WTC11 (cell line): ENCODE measurements around the gene ARHGAP32. TPM values are rescaled to one million over a fixed set of nuclear protein-coding genes. Genes with fewer than 3 reads are reported as not detected.

Source experiments
- ATAC-seq: fragments of 200-7000 bp; cut with Tn5 transposase; 2 replicates; pipeline ENCODE4 v1.10.0; 2021; ENCODE audit warnings: mild to moderate bottlenecking, moderate library complexity
- CTCF ChIA-PET: fragments of 300-600 bp; sonication (Branson Sonifier 250); formaldehyde crosslinking; loops from one replicate; lab custom pipeline; 2021; ENCODE audit warnings: antibody characterized with exemption; lab: Charles Lee
- POLR2A ChIA-PET: fragments of 350-600 bp; sonication (Branson Sonifier 250); formaldehyde crosslinking; loops from one replicate; lab custom pipeline; 2021; ENCODE audit warnings: antibody characterized with exemption; lab: Charles Lee
- DNase-seq: peaks from one replicate; pipeline ENCODE4 v3.0.0; 2021; ENCODE audit warnings: low spot score
- H3K27ac Mint-ChIP-seq: 2 replicates; pipeline ENCODE4 v1.8.0; 2021; ENCODE audit warnings: mixed read lengths
- H3K27me3 Mint-ChIP-seq: 2 replicates; pipeline ENCODE4 v1.8.0; 2021; ENCODE audit warnings: low read depth, mild to moderate bottlenecking, moderate library complexity, mixed read lengths
- H3K36me3 Mint-ChIP-seq: 2 replicates; pipeline ENCODE4 v1.8.0; 2021; ENCODE audit warnings: mixed read lengths
- H3K4me1 Mint-ChIP-seq: 2 replicates; pipeline ENCODE4 v1.8.0; 2022; ENCODE audit warnings: mixed read lengths
- H3K4me3 Mint-ChIP-seq: 2 replicates; pipeline ENCODE4 v1.8.0; 2021; ENCODE audit warnings: mild to moderate bottlenecking, moderate library complexity, mixed read lengths
- H3K9me3 Mint-ChIP-seq: 2 replicates; pipeline ENCODE4 v1.8.0; 2021; ENCODE audit warnings: mixed read lengths
- CREB1 ChIP-seq: sonication (generic); formaldehyde crosslinking; IDR thresholded peaks from 2 replicates; pipeline ENCODE4 v1.8.0; 2023; ENCODE audit warnings: mild to moderate bottlenecking, missing genetic modification reagents
- FOXP1 ChIP-seq: sonication (generic); formaldehyde crosslinking; IDR thresholded peaks from 2 replicates; pipeline ENCODE4 v1.8.0; 2022; ENCODE audit warnings: missing genetic modification reagents, mild to moderate bottlenecking, moderate library complexity, borderline replicate concordance
- JUN ChIP-seq: sonication (generic); formaldehyde crosslinking; IDR thresholded peaks from 2 replicates; pipeline ENCODE4 v1.8.0; 2023; ENCODE audit warnings: mild to moderate bottlenecking, missing genetic modification reagents
- NR3C1 ChIP-seq: sonication (generic); formaldehyde crosslinking; conservative IDR thresholded peaks from 2 replicates; pipeline ENCODE4 v1.8.1; 2023; ENCODE audit warnings: low read depth, mild to moderate bottlenecking, missing genetic modification reagents
- RORB ChIP-seq: fragments of 250-450 bp; sonication (Bioruptor Pico); IDR thresholded peaks from 2 replicates; pipeline ENCODE4 v1.9.0; 2021; ENCODE audit warnings: mild to moderate bottlenecking
- SOX15 ChIP-seq: fragments of 250-450 bp; sonication (Bioruptor Pico); IDR thresholded peaks from 2 replicates; pipeline ENCODE4 v1.9.0; 2021; ENCODE audit warnings: mild to moderate bottlenecking
- ZNF138 ChIP-seq: sonication (generic); formaldehyde crosslinking; conservative IDR thresholded peaks from 2 replicates; pipeline ENCODE4 v1.8.1; 2022; ENCODE audit warnings: mild to moderate bottlenecking, moderate library complexity, missing genetic modification reagents
- total RNA-seq: library from RNA; stranded (reverse); gene quantifications from 3 replicates; pipeline ENCODE4 v1.2.3, GENCODE V29; 2021
- TF ChIP-seq, protein P1 (sequence below): sonication (generic); formaldehyde crosslinking; IDR thresholded peaks from 2 replicates; pipeline ENCODE4 v1.8.1; 2023; ENCODE audit warnings: mild to moderate bottlenecking, missing genetic modification reagents, moderate library complexity
- TF ChIP-seq, protein P2 (sequence below): sonication (generic); formaldehyde crosslinking; IDR thresholded peaks from 2 replicates; pipeline ENCODE4 v1.8.0; 2022; ENCODE audit warnings: mild to moderate bottlenecking, missing genetic modification reagents
- TF ChIP-seq, protein P3 (sequence below): fragments of 250-450 bp; sonication (Bioruptor Pico); IDR thresholded peaks from 2 replicates; pipeline ENCODE4 v2.1.2; 2022; ENCODE audit warnings: mild to moderate bottlenecking, moderate library complexity
- TF ChIP-seq, protein P4 (sequence below): sonication (generic); formaldehyde crosslinking; IDR thresholded peaks from 2 replicates; pipeline ENCODE4 v1.8.1; 2023; ENCODE audit warnings: mild to moderate bottlenecking, missing genetic modification reagents, borderline replicate concordance
- TF ChIP-seq, protein P5 (sequence below): sonication (generic); formaldehyde crosslinking; conservative IDR thresholded peaks from 2 replicates; pipeline ENCODE4 v1.8.1; 2022; ENCODE audit warnings: mild to moderate bottlenecking, missing genetic modification reagents
- TF ChIP-seq, protein P6 (sequence below): fragments of 200-600 bp; IDR thresholded peaks from 2 replicates; pipeline ENCODE4 v1.8.0; 2022; ENCODE audit warnings: antibody characterized with exemption

ARHGAP32 gene
- total RNA-seq, 1 experiment from 2014 or later, result 25.6 TPM

DNA sequence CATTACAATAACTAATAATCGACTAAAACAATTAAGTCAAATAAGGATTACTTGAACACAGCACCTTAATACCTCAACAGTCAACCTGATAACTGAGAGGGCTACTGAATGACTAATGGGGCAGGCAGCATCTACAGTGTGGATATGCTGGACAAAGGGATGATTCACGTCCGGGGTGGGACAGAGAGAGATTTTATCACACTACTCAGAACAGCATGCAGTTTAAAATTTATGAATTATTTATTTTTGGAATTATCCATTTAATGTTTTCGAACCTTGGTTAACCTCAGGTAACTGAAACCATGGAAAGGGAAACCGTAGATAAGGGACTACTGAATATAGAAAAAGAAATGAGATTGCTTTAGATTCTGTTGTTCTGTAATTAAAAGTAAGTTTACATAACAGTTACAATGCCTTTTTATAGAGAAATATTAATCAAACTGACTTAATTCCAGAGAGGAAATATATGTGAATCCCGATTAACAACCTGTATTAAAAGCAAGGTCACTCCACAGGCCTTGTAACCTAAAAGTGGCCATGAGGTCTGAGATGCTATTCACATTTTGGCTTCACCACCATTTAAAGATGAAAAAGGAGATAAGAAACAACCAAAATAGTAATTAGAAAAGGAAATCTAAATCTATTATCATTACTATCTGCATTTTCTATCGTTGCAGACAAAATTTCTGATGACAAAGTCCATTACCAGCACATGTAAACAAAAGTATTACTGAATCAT is 130.5 kb downstream of the ARHGAP32 start:
- H3K27ac Mint-ChIP-seq, result no peak overlapping the region
- TF ChIP-seq, protein P1, sequence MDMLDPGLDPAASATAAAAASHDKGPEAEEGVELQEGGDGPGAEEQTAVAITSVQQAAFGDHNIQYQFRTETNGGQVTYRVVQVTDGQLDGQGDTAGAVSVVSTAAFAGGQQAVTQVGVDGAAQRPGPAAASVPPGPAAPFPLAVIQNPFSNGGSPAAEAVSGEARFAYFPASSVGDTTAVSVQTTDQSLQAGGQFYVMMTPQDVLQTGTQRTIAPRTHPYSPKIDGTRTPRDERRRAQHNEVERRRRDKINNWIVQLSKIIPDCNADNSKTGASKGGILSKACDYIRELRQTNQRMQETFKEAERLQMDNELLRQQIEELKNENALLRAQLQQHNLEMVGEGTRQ (CRISPR knock-in tag), result no peak
- TF ChIP-seq, protein P2, sequence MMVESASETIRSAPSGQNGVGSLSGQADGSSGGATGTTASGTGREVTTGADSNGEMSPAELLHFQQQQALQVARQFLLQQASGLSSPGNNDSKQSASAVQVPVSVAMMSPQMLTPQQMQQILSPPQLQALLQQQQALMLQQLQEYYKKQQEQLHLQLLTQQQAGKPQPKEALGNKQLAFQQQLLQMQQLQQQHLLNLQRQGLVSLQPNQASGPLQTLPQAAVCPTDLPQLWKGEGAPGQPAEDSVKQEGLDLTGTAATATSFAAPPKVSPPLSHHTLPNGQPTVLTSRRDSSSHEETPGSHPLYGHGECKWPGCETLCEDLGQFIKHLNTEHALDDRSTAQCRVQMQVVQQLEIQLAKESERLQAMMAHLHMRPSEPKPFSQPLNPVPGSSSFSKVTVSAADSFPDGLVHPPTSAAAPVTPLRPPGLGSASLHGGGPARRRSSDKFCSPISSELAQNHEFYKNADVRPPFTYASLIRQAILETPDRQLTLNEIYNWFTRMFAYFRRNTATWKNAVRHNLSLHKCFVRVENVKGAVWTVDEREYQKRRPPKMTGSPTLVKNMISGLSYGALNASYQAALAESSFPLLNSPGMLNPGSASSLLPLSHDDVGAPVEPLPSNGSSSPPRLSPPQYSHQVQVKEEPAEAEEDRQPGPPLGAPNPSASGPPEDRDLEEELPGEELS (CRISPR knock-in tag), result no peak
- no peak for TF ChIP-seq SOX15 (CRISPR knock-in tag)
- no peak for TF ChIP-seq JUN (CRISPR knock-in tag)
- TF ChIP-seq RORB (CRISPR knock-in tag), result no peak
- TF ChIP-seq, protein P3, sequence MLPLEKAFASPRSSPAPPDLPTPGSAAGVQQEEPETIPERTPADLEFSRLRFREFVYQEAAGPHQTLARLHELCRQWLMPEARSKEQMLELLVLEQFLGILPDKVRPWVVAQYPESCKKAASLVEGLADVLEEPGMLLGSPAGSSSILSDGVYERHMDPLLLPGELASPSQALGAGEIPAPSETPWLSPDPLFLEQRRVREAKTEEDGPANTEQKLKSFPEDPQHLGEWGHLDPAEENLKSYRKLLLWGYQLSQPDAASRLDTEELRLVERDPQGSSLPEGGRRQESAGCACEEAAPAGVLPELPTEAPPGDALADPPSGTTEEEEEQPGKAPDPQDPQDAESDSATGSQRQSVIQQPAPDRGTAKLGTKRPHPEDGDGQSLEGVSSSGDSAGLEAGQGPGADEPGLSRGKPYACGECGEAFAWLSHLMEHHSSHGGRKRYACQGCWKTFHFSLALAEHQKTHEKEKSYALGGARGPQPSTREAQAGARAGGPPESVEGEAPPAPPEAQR (CRISPR knock-in tag), result no peak
- no peaks in the 10 kb centered on the region for H3K4me1 Mint-ChIP-seq
- CTCF ChIA-PET, result no interaction called here
- ATAC-seq (no peak), DNase-seq (no peak)
- no peaks in the 10 kb centered on the region for H3K36me3 Mint-ChIP-seq
- no peaks in the 10 kb centered on the region for H3K27me3 Mint-ChIP-seq
- H3K9me3 Mint-ChIP-seq, result no peaks in the 10 kb centered on the region
- POLR2A ChIA-PET, result no interaction called here
- no peak overlapping the region for H3K4me3 Mint-ChIP-seq

DNA sequence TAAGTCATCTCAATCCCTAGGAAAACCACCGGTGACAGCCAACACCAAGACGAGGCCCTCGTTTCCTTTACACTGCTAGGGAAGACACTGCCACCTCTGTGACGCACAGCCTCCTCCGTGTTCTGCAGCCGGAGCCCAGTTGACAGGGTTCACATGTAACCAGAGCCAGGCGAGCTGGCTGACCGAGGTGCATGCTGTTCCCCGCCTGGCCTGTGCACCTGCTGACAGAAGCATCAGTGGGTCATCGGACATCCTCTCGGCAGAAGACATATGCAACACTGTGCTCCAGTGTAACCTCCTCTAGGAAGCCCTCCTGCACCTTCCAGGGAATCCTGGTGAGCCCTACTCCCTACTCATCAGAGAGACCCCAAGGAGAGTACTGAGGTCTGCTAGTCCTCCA is 135.2 kb downstream of the ARHGAP32 start:
- H3K36me3 Mint-ChIP-seq, result peaks cover 3% of the 10 kb centered on the region
- ATAC-seq (no peak), DNase-seq (no peak)
- TF ChIP-seq ZNF138, result no peak
- TF ChIP-seq, protein P4, sequence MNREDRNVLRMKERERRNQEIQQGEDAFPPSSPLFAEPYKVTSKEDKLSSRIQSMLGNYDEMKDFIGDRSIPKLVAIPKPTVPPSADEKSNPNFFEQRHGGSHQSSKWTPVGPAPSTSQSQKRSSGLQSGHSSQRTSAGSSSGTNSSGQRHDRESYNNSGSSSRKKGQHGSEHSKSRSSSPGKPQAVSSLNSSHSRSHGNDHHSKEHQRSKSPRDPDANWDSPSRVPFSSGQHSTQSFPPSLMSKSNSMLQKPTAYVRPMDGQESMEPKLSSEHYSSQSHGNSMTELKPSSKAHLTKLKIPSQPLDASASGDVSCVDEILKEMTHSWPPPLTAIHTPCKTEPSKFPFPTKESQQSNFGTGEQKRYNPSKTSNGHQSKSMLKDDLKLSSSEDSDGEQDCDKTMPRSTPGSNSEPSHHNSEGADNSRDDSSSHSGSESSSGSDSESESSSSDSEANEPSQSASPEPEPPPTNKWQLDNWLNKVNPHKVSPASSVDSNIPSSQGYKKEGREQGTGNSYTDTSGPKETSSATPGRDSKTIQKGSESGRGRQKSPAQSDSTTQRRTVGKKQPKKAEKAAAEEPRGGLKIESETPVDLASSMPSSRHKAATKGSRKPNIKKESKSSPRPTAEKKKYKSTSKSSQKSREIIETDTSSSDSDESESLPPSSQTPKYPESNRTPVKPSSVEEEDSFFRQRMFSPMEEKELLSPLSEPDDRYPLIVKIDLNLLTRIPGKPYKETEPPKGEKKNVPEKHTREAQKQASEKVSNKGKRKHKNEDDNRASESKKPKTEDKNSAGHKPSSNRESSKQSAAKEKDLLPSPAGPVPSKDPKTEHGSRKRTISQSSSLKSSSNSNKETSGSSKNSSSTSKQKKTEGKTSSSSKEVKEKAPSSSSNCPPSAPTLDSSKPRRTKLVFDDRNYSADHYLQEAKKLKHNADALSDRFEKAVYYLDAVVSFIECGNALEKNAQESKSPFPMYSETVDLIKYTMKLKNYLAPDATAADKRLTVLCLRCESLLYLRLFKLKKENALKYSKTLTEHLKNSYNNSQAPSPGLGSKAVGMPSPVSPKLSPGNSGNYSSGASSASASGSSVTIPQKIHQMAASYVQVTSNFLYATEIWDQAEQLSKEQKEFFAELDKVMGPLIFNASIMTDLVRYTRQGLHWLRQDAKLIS (CRISPR knock-in tag), result no peak
- TF ChIP-seq CREB1 (CRISPR knock-in tag), result no peak
- no peak for TF ChIP-seq FOXP1 (CRISPR knock-in tag)
- TF ChIP-seq NR3C1, result no peak
- TF ChIP-seq, protein P5, sequence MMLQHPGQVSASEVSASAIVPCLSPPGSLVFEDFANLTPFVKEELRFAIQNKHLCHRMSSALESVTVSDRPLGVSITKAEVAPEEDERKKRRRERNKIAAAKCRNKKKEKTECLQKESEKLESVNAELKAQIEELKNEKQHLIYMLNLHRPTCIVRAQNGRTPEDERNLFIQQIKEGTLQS, result no peak
- TF ChIP-seq, protein P6, sequence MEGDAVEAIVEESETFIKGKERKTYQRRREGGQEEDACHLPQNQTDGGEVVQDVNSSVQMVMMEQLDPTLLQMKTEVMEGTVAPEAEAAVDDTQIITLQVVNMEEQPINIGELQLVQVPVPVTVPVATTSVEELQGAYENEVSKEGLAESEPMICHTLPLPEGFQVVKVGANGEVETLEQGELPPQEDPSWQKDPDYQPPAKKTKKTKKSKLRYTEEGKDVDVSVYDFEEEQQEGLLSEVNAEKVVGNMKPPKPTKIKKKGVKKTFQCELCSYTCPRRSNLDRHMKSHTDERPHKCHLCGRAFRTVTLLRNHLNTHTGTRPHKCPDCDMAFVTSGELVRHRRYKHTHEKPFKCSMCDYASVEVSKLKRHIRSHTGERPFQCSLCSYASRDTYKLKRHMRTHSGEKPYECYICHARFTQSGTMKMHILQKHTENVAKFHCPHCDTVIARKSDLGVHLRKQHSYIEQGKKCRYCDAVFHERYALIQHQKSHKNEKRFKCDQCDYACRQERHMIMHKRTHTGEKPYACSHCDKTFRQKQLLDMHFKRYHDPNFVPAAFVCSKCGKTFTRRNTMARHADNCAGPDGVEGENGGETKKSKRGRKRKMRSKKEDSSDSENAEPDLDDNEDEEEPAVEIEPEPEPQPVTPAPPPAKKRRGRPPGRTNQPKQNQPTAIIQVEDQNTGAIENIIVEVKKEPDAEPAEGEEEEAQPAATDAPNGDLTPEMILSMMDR, result no peak
- CTCF ChIA-PET, result no interaction called here
- H3K27me3 Mint-ChIP-seq, result no peaks in the 10 kb centered on the region
- no peak overlapping the region for H3K27ac Mint-ChIP-seq
- no peaks in the 10 kb centered on the region for H3K9me3 Mint-ChIP-seq
- POLR2A ChIA-PET, result no interaction called here
- no peak overlapping the region for H3K4me3 Mint-ChIP-seq
- H3K4me1 Mint-ChIP-seq, result no peaks in the 10 kb centered on the region
